HAP-1 (cell line): ENCODE results near the gene DEFB131B.
"Not testable (repeated sequence)": the region's sequence is repeated elsewhere in the genome, so short reads cannot be mapped to it uniquely, and the experiment has no call there.

Experiments
- DNase-seq, 2 experiments: peaks; one replicate each; pipeline ENCODE4 v3.0.0-alpha.2; 2016 to 2020; ENCODE audit warnings: low spot score in 2 of 2
- H3K27me3 ChIP-seq: fragments of 250-450 bp; sonication (Bioruptor Pico); 2 replicates; pipeline ENCODE4 v1.5.1; 2020; ENCODE audit warnings: low read depth, mild to moderate bottlenecking, moderate library complexity
- H3K36me3 ChIP-seq: fragments of 250-450 bp; sonication (Bioruptor Pico); replicated peaks from 2 replicates; pipeline ENCODE4 v1.5.1; 2020; ENCODE audit warnings: mild to moderate bottlenecking
- H3K4me1 ChIP-seq: fragments of 250-450 bp; sonication (Bioruptor Pico); 2 replicates; pipeline ENCODE4 v1.5.1; 2020; ENCODE audit warnings: mild to moderate bottlenecking
- H3K4me3 ChIP-seq: fragments of 250-450 bp; sonication (Bioruptor Pico); 2 replicates; pipeline ENCODE4 v1.5.1; 2020; ENCODE audit warnings: mild to moderate bottlenecking, moderate library complexity
- H3K9me3 ChIP-seq: fragments of 250-450 bp; sonication (Bioruptor Pico); 2 replicates; pipeline ENCODE4 v1.5.1; 2020; ENCODE audit warnings: mild to moderate bottlenecking, moderate library complexity
- in situ Hi-C: fragments of 300-500 bp; cut with MboI; formaldehyde crosslinking; loops from 3 replicates; pipeline ENCODE4 v1.14.3; 2020; ENCODE audit warnings: low sequenced_read_pairs, inconsistent platforms, mixed read lengths

DEFB131B gene, protein sequence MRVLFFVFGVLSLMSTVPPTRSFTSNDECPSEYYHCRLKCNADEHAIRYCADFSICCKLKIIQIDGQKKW

DNA sequence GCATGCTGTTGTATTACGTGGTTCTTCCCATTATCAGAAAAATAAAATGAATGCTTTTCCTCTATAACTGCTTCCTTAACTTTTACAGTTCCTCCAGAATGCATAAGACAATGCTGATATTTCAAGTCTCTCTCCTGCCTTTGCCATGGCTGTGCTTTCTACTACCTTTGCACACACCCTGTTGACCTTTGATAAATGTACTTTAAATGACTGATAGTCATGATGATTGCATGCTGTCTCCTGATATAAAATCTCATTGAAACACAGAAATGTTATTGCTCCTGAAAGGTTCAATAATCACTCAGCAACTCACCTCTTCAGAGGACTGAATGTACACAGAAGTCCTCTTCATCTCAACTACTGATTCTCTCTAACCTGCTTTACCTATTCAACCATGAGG, at the start of gene DEFB131B:
Gene DEFB131B (plus strand): TSS at position 395 of the 400 bp plus-strand sequence. CDS start 0 bp downstream, at position 395.
- DNase-seq, H3K9me3 ChIP-seq, H3K4me3 ChIP-seq, H3K4me1 ChIP-seq, H3K36me3 ChIP-seq, H3K27me3 ChIP-seq, in situ Hi-C loops: not testable (repeated sequence)

DNA sequence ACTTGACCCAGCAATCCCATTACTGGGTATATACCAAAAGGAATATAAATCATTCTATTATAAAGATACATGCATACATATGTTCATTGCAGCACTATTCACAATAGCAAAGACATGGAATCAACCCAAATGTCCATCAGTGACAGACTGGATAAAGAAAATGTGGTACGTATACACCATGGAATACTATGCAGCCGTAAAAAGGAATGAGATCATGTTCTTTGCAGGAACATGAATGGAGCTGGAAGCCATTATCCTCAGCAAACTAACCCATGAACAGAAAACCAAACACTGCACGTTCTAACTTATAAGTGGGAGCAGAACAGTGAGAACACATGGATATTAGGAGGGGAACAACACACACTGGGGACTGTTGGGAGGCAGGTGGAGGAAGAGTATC, 49.0 kb upstream of the DEFB131B start:
- in situ Hi-C loops, H3K27me3 ChIP-seq, H3K36me3 ChIP-seq, H3K4me3 ChIP-seq, H3K4me1 ChIP-seq, DNase-seq, H3K9me3 ChIP-seq: not testable (repeated sequence)

DNA sequence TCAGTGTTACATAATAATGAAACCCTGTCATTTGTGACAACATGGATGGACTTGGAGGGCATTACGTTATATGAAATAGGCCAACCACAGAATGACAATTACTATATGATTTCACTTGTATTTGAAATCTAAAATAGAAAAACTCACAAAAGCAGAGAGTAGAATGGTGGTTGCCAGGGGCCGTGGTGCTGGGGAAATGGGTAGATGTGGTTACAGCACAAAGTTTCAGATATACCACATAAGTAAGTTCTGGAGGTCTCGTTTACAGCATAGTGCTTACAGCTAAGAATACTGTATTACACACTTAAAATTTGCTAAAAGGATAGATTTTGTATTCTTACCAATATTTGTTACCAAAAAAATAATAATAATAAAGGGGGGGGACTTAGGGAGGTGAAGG, 48.6 kb upstream of the DEFB131B start:
- H3K4me1 ChIP-seq, in situ Hi-C loops, H3K9me3 ChIP-seq, H3K36me3 ChIP-seq, H3K27me3 ChIP-seq, H3K4me3 ChIP-seq, DNase-seq: not testable (repeated sequence)

DNA sequence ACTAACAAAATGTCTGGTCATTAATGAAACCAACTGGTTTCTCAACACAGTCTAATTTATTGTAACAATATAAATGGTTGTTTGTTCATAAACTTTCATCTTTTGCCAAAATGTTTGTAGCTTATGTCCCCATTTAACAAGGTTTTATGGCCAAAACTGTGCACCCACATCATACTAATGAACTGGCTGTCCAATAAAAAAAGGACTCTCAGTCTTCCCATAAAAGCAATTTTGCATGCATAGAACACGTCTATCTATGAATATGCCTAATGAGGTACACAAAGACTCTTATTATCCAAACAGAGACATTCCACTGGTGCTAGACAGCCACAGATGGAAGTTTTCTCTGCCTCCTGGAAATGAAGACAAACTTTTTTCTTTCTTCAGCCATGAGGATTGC, 45.4 kb upstream of the DEFB131B start, which contains the start of gene DEFB108B:
Gene DEFB108B (plus strand): TSS at position 390 of the 400 bp plus-strand sequence. CDS start 0 bp downstream, at position 390.
- H3K4me1 ChIP-seq, DNase-seq, H3K36me3 ChIP-seq, H3K9me3 ChIP-seq, H3K4me3 ChIP-seq, in situ Hi-C loops, H3K27me3 ChIP-seq: not testable (repeated sequence)

DNA sequence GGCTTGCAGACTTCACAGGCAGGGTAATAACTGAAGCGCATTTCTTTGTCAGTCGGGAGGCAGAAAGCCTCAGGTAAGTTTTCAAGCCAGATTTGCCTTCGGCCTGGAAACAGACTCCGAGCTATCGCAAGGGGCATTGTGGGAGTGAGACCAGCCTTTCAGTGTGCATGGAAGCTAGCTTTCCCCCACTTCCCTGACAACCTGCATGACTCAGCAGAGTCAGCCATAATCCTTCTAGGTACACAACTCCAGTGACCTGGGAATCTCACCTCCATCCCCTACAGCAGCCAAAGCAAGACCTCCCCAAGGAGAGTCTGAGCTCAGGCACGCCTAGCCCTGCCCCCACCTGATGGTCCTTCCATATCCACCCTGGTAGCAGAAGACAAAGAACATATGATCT, 35.5 kb upstream of the DEFB131B start:
- DNase-seq, in situ Hi-C loops, H3K36me3 ChIP-seq, H3K4me3 ChIP-seq, H3K4me1 ChIP-seq, H3K27me3 ChIP-seq, H3K9me3 ChIP-seq: not testable (repeated sequence)

DNA sequence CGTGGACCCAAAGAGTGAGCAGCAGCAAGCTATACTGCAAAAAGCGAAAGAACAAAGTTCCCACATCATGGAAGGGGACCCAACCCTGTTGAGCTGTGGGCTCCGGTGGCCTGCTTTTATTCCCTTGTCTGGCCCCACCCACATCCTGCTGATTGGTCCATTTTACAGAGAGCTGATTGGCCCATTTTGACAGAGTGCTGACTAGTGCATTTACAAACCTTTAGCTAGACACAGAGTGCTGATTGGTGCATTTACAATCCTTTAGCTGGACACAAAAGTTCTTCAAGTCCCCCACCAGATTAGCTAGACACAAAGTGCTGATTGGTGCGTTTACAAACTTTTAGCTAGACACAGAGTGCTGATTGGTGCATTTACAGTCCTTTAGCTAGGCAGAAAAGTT, 34.9 kb upstream of the DEFB131B start:
- H3K9me3 ChIP-seq, H3K4me1 ChIP-seq, DNase-seq, H3K27me3 ChIP-seq, H3K36me3 ChIP-seq, in situ Hi-C loops, H3K4me3 ChIP-seq: not testable (repeated sequence)

DNA sequence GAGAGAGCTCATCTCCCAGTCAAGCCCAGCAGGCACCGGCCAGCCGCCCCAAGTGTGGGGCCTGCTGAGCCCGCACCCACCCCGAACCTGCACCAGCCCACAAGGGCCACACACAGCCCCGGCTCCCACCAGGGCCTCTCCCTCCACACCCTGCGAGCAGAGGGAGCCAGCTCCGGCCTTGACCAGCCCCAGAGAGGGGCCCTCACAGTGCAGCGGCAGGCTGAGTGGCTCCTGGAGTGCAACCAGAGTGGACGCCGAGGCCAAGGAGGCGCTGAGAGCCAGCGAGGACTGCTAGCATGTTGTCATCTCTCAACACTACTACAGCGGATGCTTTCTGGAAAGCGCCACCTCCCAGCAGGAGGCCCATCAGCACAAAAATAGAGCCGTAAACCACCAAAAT, 34.4 kb upstream of the DEFB131B start:
- no peak for DNase-seq
- no peaks in the 10 kb centered on the region for H3K9me3 ChIP-seq
- H3K36me3 ChIP-seq: no peaks in the 10 kb centered on the region
- H3K4me1 ChIP-seq: no peaks in the 10 kb centered on the region
- no peak overlapping the region for H3K4me3 ChIP-seq
- in situ Hi-C loops: no loop called here
- no peaks in the 10 kb centered on the region for H3K27me3 ChIP-seq

DNA sequence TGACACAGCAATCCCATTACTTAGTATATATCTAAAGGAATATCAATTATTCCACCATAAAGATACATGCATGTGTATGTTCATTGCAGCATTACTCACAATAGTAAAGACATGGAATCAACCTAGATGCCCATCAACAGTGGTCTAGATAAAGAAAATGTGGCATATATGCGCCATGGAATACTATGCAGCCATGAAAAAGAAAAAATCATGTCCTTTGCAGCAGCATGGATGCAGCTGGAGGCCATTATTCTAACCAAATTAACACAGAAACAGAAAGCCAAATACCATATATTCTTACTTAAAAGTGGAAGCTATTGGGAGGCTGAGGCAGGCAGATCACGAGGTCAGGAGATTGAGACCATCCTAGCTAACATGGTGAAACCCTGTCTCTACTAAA, 24.4 kb upstream of the DEFB131B start:
- H3K27me3 ChIP-seq, H3K4me3 ChIP-seq, H3K9me3 ChIP-seq, H3K36me3 ChIP-seq, DNase-seq, H3K4me1 ChIP-seq, in situ Hi-C loops: not testable (repeated sequence)

DNA sequence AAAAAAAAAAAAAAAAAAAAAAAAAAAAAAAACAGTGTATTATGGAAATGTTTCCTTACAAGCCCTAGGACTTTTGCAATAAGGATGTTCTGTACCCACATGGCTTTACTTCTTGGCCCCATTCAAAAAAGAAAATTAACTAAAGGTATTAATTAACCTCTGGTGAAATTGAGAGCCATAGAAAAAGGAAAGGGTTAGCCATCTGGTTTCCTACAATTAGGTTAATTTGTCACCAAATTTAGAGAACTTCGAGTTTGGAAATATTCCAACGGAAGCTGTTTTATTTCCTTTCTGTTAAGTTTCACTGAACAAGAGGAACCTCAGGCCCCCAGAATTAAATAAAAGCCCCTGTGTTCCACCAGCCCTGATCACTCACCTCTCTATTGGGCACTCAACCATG, 22.4 kb upstream of the DEFB131B start:
- H3K27me3 ChIP-seq, H3K9me3 ChIP-seq, H3K4me3 ChIP-seq, in situ Hi-C loops, H3K36me3 ChIP-seq, H3K4me1 ChIP-seq, DNase-seq: not testable (repeated sequence)

DNA sequence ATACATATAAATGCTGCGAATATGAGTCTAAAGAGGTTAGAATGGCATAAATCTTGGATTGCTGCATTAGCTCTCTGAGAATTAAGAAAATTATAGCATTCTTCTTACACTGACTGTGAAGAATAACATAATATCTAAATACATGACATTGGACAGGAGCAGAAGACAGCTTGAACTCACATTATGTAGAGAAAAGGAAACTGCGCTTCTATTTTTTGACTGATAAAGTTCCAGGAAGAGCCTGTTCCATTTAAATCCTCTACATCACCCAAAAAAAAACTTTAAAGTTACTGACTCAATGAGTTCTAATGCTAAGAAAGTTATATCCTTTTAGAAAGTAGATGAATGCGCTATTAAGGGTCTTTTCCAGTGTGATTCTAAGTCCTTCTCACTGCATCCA, 17.4 kb upstream of the DEFB131B start:
- H3K27me3 ChIP-seq, H3K4me3 ChIP-seq, DNase-seq, H3K4me1 ChIP-seq, H3K36me3 ChIP-seq, H3K9me3 ChIP-seq, in situ Hi-C loops: not testable (repeated sequence)

DNA sequence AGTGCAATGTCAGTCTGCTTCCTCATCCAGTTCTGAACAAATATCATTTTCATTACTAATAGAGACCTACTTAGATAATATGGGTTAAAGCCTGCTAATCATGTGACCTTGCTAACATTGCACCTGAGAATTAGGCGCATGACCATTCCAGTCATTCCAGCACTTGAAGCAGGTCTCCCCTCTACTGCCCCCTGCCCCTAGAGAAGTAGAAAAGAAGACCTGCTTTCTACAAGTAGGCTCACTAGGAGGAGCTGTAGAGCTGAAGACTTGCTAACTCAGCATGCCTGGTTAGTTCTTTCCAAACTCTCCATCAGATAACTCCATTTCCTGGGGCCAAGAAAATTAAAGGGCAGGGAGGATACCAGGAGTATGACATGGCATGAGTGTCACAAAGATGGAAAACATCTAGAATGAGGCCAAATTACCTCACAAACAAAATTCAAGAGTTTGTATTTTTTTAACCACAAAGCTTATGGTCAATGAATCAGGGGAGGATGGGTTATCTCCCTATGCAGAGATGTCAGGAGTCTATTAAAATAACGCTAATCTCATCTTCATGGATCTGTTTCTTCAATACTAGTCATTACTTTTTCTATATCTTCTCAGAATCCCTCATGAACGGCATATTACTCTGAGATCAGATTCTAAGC, 14.2 kb upstream of the DEFB131B start:
- in situ Hi-C loops, H3K9me3 ChIP-seq, H3K36me3 ChIP-seq, H3K4me1 ChIP-seq, H3K27me3 ChIP-seq, H3K4me3 ChIP-seq: not testable (repeated sequence)
- peak; percentile 50 to 69 for DNase-seq

DNA sequence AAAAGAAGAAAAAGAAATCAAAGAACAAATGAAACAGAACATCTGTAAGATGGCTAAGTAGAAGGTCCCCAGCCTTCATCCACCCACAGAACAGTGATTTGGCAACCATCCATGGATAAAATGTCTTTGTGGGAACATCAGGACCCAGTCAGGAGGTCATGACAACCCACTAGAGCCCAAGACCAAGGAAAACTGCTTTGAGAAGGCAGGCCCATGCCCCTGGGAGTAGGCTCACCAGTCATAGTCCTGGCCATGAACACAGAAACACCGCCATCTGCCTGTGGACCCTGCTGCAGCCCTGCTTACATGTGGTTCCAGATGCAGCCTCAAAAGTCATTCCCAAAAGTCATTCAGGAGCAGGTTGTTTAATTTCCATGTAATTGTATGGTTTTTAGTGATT, 11.0 kb upstream of the DEFB131B start:
- DNase-seq, H3K4me1 ChIP-seq, H3K9me3 ChIP-seq, in situ Hi-C loops, H3K27me3 ChIP-seq, H3K4me3 ChIP-seq, H3K36me3 ChIP-seq: not testable (repeated sequence)

DNA sequence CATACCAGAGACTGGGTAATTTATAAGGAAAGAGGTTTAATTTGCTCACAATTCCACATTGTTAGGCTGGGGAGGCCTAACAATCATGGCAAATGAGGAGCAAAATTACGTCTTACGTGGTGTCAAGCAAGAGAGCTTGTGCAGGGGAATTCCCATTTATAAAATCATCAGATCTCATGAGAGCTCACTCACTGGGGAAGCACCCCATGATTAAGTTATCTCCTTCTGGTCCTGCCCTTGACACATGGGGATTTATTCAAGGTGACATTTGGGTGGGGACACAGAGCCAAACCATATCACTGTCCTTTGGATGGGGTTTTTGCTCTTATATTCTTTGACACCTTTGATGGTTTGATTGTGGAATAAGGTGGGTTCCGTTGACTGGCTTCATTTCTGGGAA, 8.3 kb upstream of the DEFB131B start:
- H3K4me3 ChIP-seq, DNase-seq, in situ Hi-C loops, H3K9me3 ChIP-seq, H3K36me3 ChIP-seq, H3K4me1 ChIP-seq, H3K27me3 ChIP-seq: not testable (repeated sequence)

DNA sequence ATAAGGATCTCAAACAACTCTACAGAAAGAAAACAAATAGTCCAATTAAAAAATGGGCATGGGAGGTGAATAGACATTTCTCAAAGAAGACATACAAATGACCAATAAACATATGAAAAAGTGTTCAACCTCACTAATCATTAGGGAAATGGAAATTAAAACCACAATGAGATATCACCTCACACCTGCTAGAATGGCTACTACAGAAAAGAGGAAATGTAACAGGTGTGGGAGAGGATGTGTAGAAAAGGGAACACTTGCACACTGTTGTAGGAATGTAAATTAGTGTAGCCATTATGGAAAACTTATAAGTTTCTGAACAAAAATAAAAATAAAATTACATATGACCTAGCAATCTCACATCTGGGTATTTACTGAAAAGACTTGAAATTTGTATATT, 7.6 kb upstream of the DEFB131B start:
- H3K27me3 ChIP-seq, DNase-seq, H3K4me1 ChIP-seq, H3K36me3 ChIP-seq, in situ Hi-C loops, H3K4me3 ChIP-seq, H3K9me3 ChIP-seq: not testable (repeated sequence)

DNA sequence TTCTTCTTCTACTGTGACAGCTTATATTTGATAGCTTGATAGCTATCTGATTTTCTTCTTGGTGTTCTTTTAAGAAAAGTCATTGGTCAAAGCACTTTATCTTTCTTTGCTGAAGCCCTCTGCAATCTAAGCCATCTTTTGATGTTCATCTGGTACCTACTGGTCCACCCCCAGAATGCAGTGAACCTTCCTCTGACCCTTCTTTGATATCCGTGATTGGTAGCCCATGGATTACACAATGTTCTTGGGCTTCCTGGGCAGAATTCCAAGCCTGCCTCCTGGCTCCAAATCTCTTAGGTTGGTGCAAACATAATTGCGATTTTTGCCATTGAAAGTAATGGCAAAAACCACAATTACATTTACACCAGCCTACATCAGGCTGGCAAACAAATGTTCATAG, 2.0 kb upstream of the DEFB131B start:
- H3K4me1 ChIP-seq, in situ Hi-C loops, H3K27me3 ChIP-seq, H3K36me3 ChIP-seq, H3K9me3 ChIP-seq, DNase-seq, H3K4me3 ChIP-seq: not testable (repeated sequence)
